ENCODE measurements around the gene CDKN2A.

The CDKN2A gene

DNA sequence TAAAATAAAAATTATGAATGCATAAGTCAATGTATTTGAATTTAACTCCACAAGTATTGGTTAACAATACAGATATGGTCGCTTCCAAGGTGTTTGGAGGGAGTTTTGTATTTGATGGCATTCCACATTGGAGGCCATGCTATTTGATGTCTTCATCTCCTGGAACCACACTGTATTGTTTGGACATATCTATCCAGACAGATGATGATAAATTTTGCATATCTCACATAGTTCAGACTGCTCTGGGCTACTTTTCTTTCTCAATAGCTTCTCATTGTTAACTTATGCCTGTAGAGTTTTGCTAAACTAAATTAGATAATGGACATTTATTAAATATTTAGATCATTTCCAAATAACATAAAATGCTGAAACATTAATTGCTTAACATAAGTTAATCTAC lies 58.0 kb downstream of the CDKN2A start:
- no peak for DNase-seq

DNA sequence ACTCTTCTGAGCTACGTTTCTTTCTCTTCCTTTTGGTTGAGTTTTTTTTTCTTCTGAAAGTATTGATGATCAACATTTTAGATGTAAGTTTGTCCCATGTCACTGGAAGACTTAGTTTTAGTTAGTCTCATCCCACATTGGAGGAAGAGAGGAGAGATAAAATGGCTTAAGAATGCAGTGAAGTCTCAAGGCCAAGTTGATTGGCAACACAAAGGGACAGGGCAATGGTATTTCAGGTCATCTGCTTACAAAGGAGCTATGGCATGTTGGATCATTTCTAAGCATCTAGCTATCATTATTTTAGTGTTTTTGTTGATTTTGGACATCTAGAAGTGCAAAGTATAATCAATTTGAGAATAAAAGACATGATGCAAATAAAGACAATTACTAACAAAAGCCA lies 58.6 kb downstream of the CDKN2A start:
- no peak for DNase-seq

DNA sequence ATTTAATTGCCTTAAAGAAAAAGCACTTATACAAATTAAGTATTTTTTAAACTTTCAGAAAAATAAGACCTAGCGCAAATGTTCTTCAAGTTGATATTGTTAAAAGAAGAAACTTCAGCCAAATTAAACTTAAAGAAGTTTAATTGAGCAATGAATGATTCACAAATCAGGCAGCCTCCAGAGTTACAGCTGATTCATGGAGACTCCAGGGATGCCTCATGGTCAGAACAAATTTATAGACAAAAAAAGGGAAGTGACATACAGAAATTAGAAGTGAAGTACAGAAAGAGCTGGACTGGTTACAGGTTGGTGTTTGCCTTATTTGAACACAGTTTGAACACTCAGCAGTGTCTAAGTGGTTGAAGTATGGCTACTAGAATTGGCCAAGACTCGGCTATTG lies 60.3 kb downstream of the CDKN2A start:
- DNase-seq = no peak

DNA sequence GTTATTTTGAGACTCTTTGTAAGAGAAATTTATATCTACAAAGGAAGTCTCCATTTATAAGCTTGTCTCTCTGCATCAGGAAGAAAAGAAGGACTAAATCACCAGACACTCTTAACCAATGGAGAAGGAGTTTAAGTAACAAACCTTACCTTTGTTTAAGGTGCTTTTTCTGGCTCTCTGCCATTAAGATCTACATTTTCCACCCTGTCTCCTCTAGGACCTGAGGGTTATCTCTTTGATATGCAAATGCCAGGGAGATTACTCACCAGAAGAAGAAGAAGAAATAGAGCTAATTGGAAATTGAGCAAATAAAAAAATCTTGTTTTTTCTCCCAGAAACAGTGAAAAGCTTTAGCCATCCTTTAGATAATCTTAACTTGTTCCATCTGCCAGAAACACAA lies 60.9 kb downstream of the CDKN2A start:
- no peak for DNase-seq

DNA sequence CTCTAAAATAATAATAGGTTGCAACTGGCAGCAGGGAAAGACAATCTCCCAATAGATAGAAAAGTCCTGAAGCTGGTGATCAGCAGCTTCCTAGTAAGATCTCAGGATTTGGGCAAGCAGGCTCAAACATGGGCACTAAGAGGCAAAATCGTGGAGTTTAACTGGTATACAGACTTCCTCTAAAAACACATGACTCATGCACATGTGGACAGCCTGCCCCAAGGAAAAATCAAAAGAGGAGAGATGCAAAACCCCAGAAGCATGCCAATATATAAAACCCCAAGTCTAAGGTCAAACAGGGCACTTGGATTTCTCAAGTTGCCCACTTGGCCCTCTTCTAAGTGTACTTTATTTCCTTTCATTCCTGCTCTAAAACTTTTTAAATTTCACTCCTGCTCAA lies 62.8 kb downstream of the CDKN2A start:
- no peak for DNase-seq

DNA sequence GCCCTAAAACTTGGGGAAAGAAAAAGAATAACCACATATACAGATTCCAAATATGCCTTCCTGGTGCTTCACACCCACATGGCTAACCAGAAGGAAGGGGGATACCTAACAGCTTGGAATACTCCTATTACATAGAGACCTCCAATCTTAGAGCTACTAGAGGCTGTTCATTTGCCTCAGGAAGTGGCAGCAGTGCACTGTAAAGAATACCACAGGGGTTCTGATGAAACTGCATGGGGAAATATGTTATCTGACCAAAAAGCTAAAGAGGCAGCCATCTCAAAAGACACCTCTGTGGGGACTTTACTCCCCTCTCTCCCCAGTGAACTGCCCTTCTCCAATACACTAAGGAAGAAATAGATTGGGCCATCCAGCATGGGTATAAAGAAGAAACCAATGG lies 66.4 kb downstream of the CDKN2A start:
- DNase-seq = no peak

DNA sequence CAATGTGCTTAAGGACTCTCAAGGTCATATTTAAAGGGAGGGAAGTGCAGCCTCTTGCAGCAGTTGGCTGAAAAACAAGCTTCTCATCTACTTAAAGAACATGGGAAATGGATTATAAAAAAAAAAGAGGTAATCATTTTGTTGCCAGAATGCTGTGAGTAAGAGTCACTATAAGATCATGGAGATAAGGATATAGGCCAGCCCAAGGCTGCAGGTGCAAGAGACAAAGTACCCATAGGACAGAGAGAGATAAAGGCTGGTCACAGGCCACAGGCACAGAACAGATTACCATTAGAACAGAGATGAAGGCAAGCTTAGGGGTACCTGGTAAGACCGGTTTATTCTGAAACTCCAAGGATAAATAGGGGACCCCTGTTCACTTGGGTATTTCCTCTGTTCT lies 70.5 kb downstream of the CDKN2A start:
- DNase-seq = no peak

DNA sequence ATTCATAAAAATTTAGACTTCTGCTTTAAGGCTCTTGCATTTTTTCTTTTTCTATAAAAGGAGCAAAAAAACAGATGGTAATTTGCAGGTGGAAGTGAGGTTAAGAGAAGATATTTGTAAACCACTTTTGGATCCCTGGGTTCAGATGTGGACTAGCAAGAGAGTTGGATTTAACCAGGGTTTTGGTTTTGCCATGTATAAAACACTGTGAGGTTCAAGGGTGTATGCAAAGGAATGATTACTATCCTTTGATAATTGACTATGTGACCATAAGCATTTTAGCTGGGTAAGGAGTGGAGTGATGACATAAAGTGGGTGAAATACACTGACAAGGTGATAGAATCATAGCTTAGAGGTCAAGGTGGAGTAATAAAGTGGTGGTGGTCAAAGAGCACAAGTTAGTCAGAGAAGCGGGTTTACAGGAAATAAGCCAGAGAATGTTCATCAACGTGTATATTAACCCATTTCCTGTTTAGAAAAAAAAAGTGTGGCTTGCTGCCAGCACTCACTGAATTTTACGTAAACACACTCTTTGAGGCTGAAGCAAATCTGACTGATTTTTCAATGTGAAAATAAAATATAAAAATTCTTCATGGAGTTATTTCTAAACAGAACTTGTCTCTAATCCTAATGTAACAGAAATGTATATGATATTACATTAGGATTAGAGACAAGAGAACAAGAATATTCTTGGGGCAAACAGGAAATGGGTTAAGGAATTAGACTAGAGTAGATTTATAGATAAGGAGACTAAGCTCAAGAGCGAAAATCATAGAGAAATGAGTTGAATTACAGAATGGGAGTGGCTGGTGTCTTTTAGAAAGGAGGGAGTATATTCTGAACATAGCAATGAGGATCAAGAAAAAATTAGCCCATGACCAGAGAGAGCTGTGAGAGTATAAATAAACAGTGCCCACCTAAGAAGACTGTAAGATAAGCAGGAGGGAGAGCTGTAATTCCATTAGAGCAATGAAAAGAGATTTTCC lies 74.5 kb downstream of the CDKN2A start:
- DNase-seq = peak in 4 of 6 experiments; percentile 4 to 68 (median 58)

All from stimulated activated naive CD4-positive, alpha-beta T cell (primary cell).